ENCODE measurements around the gene PTCD3. TPM values are rescaled to one million over a fixed set of nuclear protein-coding genes. Genes with fewer than 3 reads are reported as not detected.

PTCD3 gene
- total RNA-seq, 1 donor from 2014 or later = 146 TPM

Other genes with a start within 250 kb of the PTCD3 start
- gene ST3GAL5, start 217.2 kb upstream of the PTCD3 start, total RNA-seq = 3.8 TPM
- 24.3 TPM for gene POLR1A, start 349 bp upstream of the PTCD3 start, total RNA-seq
- 239 TPM for gene IMMT, start 89.2 kb downstream of the PTCD3 start, total RNA-seq
- 94.9 TPM for gene MRPL35, start 93.2 kb downstream of the PTCD3 start, total RNA-seq
- gene REEP1, start 231.4 kb downstream of the PTCD3 start, total RNA-seq = 21.7 TPM

All from cardiac septum (tissue), 1 donor.